GM19351 (cell line): ENCODE measurements around the gene ARHGAP4.
A peak's percentile ranks its signal among the peaks of the same experiment; 100 is the strongest.

ENCODE experiments used
- ATAC-seq: cut with Tn5 transposase; IDR thresholded peaks from one replicate; pipeline ENCODE4 v1.9.1; 2021; ENCODE audit warnings: mild to moderate bottlenecking, moderate library complexity; ENCODE audit not compliant: unreplicated experiment

ARHGAP4 gene

DNA sequence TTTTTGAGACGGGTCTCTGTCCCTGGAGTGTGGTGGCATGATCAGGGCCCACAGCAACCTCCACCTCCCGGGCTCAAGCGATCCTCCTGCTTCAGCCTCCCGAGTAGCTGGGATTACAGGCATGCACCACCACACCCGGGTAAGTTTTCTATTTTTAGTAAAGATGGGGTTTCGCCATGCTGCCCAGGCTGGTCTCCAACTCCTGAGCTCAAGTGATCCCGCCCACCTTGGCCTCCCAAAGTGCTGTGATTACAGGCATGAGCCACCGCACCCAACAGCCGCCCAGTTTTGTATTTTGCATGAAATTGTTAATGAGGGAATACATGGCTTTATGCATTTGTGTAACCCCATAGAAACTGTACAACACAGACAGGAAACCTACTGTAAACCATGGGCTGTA, 2.8 kb upstream of the ARHGAP4 start:
- no peak for ATAC-seq

- peak; percentile 61 for ATAC-seq
Observed at GRCh38 chrX:153927922-153928760, 2.1 kb upstream of the ARHGAP4 start.

DNA sequence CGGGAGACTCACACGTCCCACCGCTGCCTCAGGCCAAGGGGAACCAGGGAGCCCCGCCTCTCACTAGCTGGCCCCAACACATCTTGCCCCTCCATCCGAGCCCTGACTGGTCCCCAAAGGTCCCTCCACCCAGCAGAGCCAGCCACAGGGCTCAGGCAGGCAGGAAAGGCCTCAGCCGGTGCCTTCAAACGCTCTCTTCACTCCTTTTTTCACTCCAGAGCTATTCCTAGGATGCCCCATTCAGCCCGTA, 1.5 kb upstream of the ARHGAP4 start:
- ATAC-seq = no peak

DNA sequence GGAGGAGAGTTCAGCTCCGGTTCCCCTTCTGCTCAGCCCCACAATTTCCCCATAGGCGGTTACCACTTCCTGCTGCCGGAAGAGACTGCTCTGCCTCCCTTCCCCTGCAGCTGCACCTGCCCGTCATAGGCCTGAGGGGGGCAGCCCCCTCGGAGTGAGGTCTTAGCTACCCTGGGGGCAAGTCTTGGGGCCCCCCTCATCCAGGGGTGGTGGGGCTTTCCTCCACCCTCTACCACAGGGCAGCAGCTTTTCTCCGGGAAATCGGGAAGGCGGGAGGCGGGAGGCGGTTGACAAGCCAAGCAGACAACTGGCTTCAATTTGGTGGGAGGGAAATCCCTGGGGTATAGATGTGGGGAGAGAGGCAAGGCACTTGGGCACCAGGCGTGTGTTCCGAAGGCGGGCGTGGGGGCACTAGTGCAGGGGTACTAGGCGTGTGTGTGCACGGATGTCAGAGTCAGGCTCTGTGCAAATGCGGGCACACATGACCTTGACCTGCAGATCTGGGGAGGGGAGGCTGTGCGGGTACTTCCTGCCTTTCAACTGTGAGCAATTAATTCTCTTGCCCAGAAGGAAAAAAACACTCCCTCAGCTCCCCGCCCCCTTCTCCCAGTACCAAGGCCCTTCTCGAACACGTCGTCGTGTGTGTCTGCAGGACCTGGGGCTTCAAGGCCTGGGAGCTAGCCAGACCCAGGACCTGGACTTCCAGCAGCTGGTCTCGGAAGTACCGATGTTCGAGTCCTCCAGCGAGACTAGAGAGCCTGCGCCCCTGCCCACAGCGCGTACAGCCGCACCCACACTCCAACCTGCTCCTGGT, 1.0 kb upstream of the ARHGAP4 start:
- ATAC-seq = peak; percentile 41

DNA sequence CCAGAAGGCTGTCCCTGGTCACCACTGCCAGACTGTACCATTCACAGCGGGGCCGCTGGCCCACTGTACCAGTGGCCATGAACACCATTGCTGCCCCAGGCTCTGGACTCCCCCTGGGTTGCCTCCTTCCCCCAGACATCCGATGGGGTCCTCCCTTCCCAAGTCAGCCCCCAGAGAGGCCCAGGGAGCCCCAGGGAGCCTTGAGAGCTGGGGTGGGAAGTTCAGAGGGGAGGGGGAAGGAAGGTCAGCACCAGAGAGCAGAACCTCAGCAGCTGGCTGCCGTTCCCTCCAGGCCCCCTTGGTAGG, 441 bp upstream of the ARHGAP4 start:
- ATAC-seq = no peak

DNA sequence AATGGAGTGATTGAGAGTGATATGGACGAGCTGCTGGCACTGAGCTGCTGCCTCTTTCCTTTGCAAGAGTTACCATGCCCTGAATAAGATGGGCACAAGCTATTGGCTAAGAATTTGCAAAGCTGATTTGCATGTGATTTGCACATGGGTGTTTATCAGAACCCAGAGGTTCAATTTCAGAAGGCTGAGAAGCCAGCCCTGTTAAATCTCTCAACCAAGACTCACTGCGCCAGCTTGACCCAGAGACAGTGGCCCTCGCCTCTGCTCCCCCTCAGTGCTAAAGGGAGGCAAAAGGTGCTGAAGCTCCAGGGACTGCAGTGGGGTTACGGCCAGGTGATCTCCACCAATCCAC, 701 bp downstream of the ARHGAP4 start:
- ATAC-seq = no peak

GRCh38 chrX:153924149-153924861, 1.8 kb downstream of the ARHGAP4 start:
- no peak for ATAC-seq

GRCh38 chrX:153922932-153923857, 2.9 kb downstream of the ARHGAP4 start:
- no peak for ATAC-seq

- ATAC-seq = no peak
Observed at GRCh38 chrX:153921511-153922446, 4.3 kb downstream of the ARHGAP4 start.

DNA sequence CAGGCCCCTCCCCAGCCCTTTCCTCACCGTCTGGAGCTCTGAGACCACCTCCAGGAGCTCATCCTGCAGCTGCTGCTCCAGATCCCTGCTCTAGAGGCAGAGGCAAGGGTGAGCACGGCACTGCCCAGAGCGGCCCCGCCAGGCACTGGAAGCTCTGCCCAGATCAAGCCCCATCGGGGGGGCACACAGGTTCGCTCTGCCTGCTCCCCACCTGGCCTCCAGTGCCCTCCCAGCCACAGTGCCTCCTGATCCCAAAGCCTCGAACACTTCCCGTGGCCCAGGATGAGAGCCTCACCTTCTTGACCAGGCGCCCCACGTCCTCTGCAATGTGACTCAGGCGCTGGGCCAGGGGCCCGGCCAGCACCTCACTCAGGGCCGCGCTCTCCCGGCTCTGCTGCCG, 5.0 kb downstream of the ARHGAP4 start:
- ATAC-seq = no peak

DNA sequence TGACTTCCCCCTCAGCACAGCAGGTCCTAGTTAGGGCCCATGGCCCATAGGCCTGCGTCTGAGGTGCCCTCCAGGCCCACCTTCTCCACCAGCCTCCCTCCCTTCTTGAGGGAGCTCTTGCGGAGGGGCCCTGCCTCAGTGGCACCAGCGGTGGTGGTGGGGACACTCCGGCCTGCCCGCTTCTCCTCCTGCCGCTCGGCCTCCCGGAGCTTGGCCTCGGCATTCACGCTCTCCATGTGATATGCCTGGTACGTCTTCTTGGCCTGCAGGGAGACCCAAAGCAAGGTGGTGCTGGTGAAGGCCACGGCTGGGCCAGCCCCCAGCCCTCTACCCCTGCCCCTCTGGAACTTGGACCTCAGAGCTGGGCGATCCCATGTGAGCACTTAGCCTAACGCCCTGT, 5.5 kb downstream of the ARHGAP4 start:
- no peak for ATAC-seq

- no peak for ATAC-seq
Observed at GRCh38 chrX:153919281-153919680, 6.8 kb downstream of the ARHGAP4 start.

DNA sequence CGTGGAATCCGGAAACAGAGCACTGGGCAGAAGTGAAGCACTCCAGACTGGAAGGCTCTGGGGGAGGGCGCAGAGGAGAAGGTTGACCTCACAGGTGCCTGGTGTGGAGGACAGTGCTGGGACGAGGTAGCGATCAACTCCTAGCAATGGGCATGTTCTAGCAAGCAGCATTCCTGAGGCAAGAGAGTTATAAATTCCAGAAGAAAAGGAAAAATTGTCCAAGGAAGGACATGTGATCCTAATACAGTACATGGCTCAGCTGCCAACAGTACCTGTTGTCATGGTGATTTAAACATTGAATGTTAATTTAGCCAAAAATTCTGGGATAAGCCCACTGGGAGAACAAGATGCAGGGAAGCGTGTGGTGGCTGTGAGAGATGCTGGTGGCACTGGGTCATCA, 8.2 kb downstream of the ARHGAP4 start:
- ATAC-seq = no peak

- ATAC-seq = no peak
Observed at GRCh38 chrX:153913701-153914100, 12.4 kb downstream of the ARHGAP4 start.

- no peak for ATAC-seq
Observed at GRCh38 chrX:153913211-153913610, 12.9 kb downstream of the ARHGAP4 start.

DNA sequence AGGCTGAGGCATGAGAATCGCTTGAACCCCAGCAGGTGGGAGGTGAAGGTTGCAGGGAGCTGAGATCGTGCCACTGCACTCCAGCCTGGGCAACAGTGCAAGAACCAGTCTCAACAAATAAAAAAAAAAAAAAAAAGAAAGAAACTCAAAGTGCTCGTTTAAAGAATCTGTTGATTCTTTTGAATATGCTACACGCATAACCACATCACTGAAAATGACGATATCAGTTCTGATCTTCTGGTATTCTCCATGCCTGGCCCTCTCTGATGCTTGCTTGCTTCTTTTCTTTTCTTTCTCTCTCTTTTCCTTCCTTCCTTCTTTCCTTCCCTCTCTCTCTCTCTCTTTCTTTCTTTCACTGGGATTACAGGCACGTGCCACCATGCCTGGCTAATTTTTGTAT, 14.3 kb downstream of the ARHGAP4 start:
- no peak for ATAC-seq

GRCh38 chrX:153910446-153910845, 15.6 kb downstream of the ARHGAP4 start:
- no peak for ATAC-seq

DNA sequence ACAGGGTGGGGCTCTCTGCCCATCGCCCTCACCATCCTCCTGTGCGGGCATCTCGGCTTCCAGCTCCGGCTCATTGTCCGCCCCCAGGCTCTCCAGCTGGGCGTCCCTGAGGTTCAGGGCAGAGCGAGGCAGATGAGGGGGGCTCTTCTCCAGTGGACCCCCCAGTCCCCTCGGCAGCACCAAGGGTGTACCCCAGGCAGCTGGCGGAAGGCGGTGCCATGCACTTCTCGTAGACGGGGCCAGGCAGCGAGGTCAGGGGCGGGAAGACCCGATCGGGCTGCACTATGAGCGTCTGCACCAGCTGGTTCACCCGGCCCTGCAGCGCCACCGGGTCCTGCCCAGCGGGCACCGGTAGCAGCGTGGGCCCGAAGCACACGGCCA, 16.1 kb downstream of the ARHGAP4 start:
- no peak for ATAC-seq

DNA sequence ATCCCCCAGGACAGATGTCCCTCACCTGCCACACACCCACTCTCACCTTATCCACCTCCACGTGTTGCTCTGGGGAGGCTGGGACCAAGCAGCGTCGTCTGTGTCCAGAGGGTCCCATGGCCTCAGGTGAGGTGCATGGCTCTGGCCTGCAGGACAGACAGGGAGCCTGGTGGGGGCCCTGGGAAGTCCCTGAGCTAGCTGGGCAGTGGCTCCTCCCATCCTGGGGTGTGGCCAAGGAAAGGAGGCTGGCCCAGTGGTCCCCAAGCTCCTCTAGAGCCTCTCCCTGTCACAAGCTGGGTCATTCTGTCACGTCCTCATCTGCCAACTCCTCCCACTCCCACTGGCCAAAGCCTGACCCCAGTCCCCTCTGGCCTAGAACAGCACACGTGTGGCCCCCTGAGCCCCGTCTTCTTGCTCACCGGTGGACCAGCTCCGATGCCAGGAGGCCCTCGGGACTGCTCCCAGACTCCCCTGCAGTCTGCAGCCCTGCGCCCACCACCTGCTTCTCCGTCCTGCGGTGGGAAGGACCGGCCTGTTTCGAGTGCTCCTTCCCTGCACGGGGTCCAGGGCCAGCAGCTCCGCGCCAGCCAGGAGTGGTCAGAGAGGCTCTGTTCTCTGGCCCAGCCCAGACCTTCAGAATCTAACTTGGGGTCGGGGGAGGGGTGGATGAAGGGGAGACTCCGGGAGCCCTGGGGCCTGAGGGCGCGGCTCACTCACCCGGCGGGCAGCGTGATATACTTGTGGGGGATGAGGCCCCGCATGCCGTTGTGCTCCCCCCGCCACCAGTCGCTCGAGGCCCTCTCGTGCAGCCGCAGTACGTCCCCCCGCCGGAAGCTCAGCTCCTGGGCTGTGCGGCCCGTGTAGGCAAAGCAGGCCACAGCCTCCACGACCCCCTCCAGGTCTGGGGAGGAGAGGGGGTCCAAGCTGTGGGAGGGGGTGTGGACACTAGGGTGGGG, 16.8 kb downstream of the ARHGAP4 start:
- peak; percentile 61 for ATAC-seq
